ENCODE data around the gene RNASE1. TPM values are rescaled to one million over a fixed set of nuclear protein-coding genes. Genes with fewer than 3 reads are reported as not detected.
A peak's percentile ranks its signal among the peaks of the same experiment; 100 is the strongest.

RNASE1 gene
- total and polyA plus RNA-seq, 9 of the 15 experiments (the other 6 are each of a cell fraction or from before 2014, with no cell fraction given): 6.4 to 33.3 (median 13.9) TPM

DNA sequence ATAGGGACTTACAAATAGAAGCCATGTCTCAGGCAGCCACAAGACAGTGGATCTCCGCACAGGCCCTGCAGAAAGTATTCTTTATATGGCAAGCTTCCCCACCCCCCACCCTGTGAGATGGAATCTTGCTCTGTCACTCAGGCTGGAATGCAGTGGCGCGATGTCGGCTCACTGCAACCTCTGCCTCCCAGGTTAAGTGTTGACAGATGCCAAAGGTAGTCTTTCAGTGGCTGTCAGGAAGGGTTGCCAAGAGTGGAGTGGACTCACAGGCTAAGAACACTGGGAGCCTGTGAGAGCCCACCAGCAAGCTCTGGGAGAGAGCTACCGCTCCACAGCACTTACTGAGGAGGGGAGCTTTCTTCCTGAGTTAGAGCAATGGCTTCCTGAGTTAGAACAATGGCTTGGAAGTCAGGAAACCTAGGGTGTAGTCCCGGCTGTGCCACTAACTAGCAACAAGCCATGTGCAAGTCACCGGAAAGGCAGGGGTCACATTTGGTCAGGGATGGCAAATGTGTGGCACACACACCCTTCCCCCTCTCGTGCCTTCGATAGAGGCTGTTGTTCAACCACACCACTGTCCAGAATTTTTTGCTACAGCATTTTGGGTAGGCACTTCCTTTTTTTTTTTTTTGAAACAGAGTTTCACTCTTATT lies 2.6 kb downstream of the RNASE1 start (continued):
- TF ChIP-seq, protein P1, sequence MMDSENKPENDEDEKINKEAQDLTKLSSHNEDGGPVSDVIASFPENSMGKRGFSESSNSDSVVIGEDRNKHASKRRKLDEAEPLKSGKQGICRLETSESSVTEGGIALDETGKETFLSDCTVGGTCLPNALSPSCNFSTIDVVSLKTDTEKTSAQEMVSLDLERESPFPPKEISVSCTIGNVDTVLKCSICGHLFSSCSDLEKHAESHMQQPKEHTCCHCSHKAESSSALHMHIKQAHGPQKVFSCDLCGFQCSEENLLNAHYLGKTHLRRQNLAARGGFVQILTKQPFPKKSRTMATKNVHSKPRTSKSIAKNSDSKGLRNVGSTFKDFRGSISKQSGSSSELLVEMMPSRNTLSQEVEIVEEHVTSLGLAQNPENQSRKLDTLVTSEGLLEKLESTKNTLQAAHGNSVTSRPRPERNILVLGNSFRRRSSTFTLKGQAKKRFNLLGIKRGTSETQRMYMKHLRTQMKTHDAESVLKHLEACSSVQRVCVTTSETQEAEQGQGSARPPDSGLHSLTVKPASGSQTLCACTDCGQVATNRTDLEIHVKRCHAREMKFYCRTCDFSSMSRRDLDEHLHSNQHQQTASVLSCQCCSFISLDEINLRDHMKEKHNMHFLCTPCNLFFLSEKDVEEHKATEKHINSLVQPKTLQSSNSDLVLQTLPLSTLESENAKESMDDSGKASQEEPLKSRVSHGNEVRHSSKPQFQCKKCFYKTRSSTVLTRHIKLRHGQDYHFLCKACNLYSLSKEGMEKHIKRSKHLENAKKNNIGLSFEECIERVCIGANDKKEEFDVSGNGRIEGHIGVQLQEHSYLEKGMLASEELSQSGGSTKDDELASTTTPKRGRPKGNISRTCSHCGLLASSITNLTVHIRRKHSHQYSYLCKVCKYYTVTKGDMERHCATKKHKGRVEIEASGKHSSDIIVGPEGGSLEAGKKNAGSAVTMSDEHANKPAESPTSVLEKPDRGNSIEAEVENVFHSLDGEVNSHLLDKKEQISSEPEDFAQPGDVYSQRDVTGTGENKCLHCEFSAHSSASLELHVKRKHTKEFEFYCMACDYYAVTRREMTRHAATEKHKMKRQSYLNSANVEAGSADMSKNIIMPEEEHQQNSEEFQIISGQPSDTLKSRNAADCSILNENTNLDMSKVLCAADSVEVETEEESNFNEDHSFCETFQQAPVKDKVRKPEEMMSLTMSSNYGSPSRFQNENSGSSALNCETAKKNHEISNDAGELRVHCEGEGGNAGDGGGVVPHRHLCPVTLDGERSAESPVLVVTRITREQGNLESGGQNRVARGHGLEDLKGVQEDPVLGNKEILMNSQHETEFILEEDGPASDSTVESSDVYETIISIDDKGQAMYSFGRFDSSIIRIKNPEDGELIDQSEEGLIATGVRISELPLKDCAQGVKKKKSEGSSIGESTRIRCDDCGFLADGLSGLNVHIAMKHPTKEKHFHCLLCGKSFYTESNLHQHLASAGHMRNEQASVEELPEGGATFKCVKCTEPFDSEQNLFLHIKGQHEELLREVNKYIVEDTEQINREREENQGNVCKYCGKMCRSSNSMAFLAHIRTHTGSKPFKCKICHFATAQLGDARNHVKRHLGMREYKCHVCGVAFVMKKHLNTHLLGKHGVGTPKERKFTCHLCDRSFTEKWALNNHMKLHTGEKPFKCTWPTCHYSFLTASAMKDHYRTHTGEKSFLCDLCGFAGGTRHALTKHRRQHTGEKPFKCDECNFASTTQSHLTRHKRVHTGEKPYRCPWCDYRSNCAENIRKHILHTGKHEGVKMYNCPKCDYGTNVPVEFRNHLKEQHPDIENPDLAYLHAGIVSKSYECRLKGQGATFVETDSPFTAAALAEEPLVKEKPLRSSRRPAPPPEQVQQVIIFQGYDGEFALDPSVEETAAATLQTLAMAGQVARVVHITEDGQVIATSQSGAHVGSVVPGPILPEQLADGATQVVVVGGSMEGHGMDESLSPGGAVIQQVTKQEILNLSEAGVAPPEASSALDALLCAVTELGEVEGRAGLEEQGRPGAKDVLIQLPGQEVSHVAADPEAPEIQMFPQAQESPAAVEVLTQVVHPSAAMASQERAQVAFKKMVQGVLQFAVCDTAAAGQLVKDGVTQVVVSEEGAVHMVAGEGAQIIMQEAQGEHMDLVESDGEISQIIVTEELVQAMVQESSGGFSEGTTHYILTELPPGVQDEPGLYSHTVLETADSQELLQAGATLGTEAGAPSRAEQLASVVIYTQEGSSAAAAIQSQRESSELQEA (IDR thresholded peaks at IDR 0.05; ENCODE audit: low read depth): no peak
- TF ChIP-seq ZC3H11A (IDR thresholded peaks at IDR 0.05; ENCODE audit: low read depth, low read length) (no peak), BRD4 (IDR thresholded peaks at IDR 0.05) (0 out of 2 replicates have a peak, but pooled peaks have one; percentile 36), CHD4 (IDR thresholded peaks at IDR 0.05; ENCODE audit: insufficient read depth, insufficient replicate concordance, low read depth, low read length, poor library complexity, severe bottlenecking) (no peak), IRF2 (CRISPR knock-in tag; IDR thresholded peaks at IDR 0.05) (no peak), MBD2 (IDR thresholded peaks at IDR 0.05; ENCODE audit: borderline replicate concordance, low read depth) (no peak), ZNF23 (CRISPR knock-in tag; IDR thresholded peaks at IDR 0.05) (no peak), POLR2A (conservative IDR thresholded peaks at IDR 0.05) (no peak), PPARD (CRISPR knock-in tag; IDR thresholded peaks at IDR 0.05) (no peak), SIX5 (IDR thresholded peaks at IDR 0.05; ENCODE audit: borderline replicate concordance in 1 of 2, insufficient read depth in 1 of 2, low read depth in 1 of 2, low read length in 2 of 2) (no peak), ZNF668 (CRISPR knock-in tag; IDR thresholded peaks at IDR 0.05) (no peak), HDAC1 (IDR thresholded peaks at IDR 0.05) (peak in 1 of 2 experiments; percentile 41; a peak in 1 of 4 replicates), KLF6 (CRISPR knock-in tag; IDR thresholded peaks at IDR 0.05; ENCODE audit: borderline replicate concordance) (no peak), HNRNPUL1 (IDR thresholded peaks at IDR 0.05; ENCODE audit: low read length) (no peak), KLF1 (tag; IDR thresholded peaks at IDR 0.05) (no peak), MYC (IDR thresholded peaks at IDR 0.05; ENCODE audit: low read depth, low read length) (no peak), MYC (CRISPR knock-in tag; IDR thresholded peaks at IDR 0.05; ENCODE audit: borderline replicate concordance, low read depth) (no peak)
- TF ChIP-seq, protein P2, sequence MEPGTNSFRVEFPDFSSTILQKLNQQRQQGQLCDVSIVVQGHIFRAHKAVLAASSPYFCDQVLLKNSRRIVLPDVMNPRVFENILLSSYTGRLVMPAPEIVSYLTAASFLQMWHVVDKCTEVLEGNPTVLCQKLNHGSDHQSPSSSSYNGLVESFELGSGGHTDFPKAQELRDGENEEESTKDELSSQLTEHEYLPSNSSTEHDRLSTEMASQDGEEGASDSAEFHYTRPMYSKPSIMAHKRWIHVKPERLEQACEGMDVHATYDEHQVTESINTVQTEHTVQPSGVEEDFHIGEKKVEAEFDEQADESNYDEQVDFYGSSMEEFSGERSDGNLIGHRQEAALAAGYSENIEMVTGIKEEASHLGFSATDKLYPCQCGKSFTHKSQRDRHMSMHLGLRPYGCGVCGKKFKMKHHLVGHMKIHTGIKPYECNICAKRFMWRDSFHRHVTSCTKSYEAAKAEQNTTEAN (CRISPR knock-in tag; IDR thresholded peaks at IDR 0.05): no peak
- TF ChIP-seq, protein P3, sequence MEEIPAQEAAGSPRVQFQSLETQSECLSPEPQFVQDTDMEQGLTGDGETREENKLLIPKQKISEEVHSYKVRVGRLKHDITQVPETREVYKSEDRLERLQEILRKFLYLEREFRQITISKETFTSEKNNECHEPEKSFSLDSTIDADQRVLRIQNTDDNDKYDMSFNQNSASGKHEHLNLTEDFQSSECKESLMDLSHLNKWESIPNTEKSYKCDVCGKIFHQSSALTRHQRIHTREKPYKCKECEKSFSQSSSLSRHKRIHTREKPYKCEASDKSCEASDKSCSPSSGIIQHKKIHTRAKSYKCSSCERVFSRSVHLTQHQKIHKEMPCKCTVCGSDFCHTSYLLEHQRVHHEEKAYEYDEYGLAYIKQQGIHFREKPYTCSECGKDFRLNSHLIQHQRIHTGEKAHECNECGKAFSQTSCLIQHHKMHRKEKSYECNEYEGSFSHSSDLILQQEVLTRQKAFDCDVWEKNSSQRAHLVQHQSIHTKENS (CRISPR knock-in tag; IDR thresholded peaks at IDR 0.05): no peak

Measured in K562 (cell line).